GM19351 (cell line): ENCODE results near the gene PHYKPL.

Experiments used
- ATAC-seq: cut with Tn5 transposase; IDR thresholded peaks from one replicate; pipeline ENCODE4 v1.9.1; 2021; ENCODE audit warnings: mild to moderate bottlenecking, moderate library complexity; ENCODE audit not compliant: unreplicated experiment

PHYKPL gene

GRCh38 chr5:178224403-178224802, 8.2 kb downstream of the PHYKPL start:
- no peak for ATAC-seq

GRCh38 chr5:178223828-178224335, 8.7 kb downstream of the PHYKPL start:
- ATAC-seq, result no peak

- ATAC-seq, result no peak
Observed at GRCh38 chr5:178223196-178223773, 9.3 kb downstream of the PHYKPL start.

- ATAC-seq, result no peak
Observed at GRCh38 chr5:178222292-178222691, 10.3 kb downstream of the PHYKPL start.

- no peak for ATAC-seq
Observed at GRCh38 chr5:178221853-178222252, 10.7 kb downstream of the PHYKPL start.

GRCh38 chr5:178221282-178221681, 11.3 kb downstream of the PHYKPL start:
- no peak for ATAC-seq

GRCh38 chr5:178218827-178219226, 13.8 kb downstream of the PHYKPL start:
- ATAC-seq, result no peak

GRCh38 chr5:178218237-178218776, 14.3 kb downstream of the PHYKPL start:
- no peak for ATAC-seq

GRCh38 chr5:178216779-178217178, 15.8 kb downstream of the PHYKPL start:
- ATAC-seq, result no peak

- ATAC-seq, result no peak
Observed at GRCh38 chr5:178216088-178216534, 16.5 kb downstream of the PHYKPL start.

- ATAC-seq, result no peak
Observed at GRCh38 chr5:178215280-178216002, 17.2 kb downstream of the PHYKPL start.

GRCh38 chr5:178214160-178214803, 18.3 kb downstream of the PHYKPL start:
- no peak for ATAC-seq

GRCh38 chr5:178213748-178214151, 18.9 kb downstream of the PHYKPL start:
- no peak for ATAC-seq

GRCh38 chr5:178213003-178213461, 19.6 kb downstream of the PHYKPL start:
- ATAC-seq, result no peak

GRCh38 chr5:178212241-178213002, 20.2 kb downstream of the PHYKPL start:
- no peak for ATAC-seq

- ATAC-seq, result no peak
Observed at GRCh38 chr5:178211095-178212048, 21.2 kb downstream of the PHYKPL start.

- ATAC-seq, result no peak
Observed at GRCh38 chr5:178210686-178211085, 21.9 kb downstream of the PHYKPL start.

- no peak for ATAC-seq
Observed at GRCh38 chr5:178210073-178210535, 22.5 kb downstream of the PHYKPL start.

GRCh38 chr5:178209334-178210072, 23.1 kb downstream of the PHYKPL start:
- no peak for ATAC-seq
